ENCODE data around the gene ANKS6.

Gene ANKS6

DNA sequence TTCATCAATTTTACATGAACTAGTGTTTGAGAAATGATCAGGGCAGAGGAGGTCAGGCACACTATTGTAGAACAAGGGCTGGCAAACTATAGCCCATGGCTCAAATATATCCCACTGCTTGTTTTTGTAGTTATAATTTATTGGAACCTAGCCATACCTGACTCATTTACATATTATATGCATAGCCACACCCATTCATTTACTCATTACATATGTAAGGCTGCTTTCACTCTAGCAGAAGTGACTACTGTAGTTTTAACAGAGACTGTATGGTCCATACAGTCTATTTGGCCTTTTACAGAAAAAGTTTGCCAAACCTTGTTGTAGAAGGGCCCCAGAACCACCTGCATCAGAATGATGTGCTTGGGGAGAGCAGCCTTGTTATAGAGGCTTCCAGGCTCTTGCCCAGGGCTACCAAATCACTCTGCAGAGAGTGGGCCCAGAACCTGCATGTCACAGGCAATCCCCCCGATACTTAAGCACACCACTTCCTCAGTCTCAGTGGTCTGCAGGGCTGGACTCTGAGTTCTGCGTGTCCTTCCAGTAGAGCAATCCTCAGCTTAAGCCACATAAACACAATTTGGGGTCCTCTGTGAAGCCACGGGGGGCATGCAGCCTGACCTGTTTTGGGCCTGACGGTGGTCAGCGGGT lies 6.7 kb downstream of the ANKS6 start:
- FAIRE-seq = no peak

DNA sequence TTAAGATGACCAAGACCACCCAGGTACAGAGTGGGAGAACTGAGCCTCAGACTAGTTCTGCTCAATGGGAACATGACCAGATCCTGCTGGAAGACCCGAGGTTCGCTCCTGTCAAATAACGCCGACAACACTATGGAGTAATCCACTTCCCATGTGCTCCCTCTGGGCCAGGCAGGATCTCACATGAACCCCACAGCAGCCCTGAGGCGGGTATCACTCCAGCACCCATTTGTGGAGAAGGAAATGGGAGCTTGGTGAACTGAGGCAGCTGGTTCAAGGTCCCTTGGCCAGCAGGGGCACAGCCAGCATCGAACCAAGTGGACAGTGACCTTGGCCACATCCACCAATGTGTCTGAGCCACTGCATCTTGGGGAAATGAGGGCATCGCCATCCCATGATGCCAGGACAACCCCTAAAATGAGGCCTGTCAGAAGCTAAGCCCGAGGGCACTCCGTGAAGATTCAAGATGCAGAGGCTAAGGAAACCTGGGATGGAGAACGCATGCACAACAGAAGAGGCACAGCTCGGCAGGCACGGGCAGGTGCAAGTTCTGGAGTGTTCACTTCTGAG lies 8.5 kb downstream of the ANKS6 start:
- FAIRE-seq = no peak
- TF ChIP-seq TAF1 (IDR thresholded peaks at IDR 0.05; ENCODE audit: borderline replicate concordance, low read depth, low read length) = no peak
- no peak for TF ChIP-seq POLR2A (IDR thresholded peaks at IDR 0.05; ENCODE audit: low read depth, low read length)
- TF ChIP-seq POLR2AphosphoS5 (IDR thresholded peaks at IDR 0.05; ENCODE audit: low read depth, low read length) = no peak
- DNase-seq (ENCODE audit: insufficient read length) = no peak

More for the DNA sequence above, 6.7 kb downstream of the ANKS6 start:
- DNase-seq (ENCODE audit: insufficient read length) = no peak
- TF ChIP-seq TAF1 (IDR thresholded peaks at IDR 0.05; ENCODE audit: borderline replicate concordance, low read depth, low read length) (no peak), POLR2AphosphoS5 (IDR thresholded peaks at IDR 0.05; ENCODE audit: low read depth, low read length) (no peak), POLR2A (IDR thresholded peaks at IDR 0.05; ENCODE audit: low read depth, low read length) (no peak)

DNA sequence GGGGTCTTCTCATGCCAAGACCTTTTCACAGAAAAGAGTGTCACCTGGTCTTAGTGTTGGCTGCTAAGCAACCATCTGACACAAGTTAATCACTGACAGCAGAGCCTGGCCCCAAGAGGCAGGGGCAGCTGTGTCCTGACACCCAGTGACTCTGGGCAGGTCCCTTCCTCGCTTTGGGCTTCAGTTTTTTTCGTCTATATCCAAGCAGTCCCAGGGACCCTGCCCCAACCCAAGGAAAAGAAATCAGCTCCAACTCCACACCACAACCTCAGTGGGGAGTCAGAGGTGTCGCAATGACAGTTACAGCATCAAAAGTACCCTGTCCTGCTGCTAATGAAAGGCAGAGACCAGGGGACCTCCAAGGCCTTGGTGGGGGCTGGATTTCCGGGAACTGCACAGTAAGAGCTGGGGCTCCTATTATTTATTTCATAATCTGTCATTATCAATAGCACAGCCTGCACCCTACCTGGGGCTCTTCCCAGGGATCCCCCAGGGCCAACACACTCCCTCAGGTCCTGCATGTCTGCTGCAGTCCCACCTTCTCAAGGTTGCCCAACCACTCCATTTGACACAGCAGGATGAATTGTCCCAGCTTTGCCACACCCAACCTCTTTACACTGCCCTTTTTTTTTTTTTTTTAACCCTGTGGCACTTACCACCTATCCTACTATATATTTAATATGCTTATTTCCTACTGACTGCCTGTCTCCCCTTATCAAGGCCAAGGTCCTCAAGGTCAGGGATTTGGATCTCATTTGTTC lies 9.4 kb downstream of the ANKS6 start:
- TF ChIP-seq POLR2A (IDR thresholded peaks at IDR 0.05; ENCODE audit: low read depth, low read length) (no peak), TAF1 (IDR thresholded peaks at IDR 0.05; ENCODE audit: borderline replicate concordance, low read depth, low read length) (no peak), POLR2AphosphoS5 (IDR thresholded peaks at IDR 0.05; ENCODE audit: low read depth, low read length) (no peak)
- DNase-seq (ENCODE audit: insufficient read length) (no peak), FAIRE-seq (no peak)

DNA sequence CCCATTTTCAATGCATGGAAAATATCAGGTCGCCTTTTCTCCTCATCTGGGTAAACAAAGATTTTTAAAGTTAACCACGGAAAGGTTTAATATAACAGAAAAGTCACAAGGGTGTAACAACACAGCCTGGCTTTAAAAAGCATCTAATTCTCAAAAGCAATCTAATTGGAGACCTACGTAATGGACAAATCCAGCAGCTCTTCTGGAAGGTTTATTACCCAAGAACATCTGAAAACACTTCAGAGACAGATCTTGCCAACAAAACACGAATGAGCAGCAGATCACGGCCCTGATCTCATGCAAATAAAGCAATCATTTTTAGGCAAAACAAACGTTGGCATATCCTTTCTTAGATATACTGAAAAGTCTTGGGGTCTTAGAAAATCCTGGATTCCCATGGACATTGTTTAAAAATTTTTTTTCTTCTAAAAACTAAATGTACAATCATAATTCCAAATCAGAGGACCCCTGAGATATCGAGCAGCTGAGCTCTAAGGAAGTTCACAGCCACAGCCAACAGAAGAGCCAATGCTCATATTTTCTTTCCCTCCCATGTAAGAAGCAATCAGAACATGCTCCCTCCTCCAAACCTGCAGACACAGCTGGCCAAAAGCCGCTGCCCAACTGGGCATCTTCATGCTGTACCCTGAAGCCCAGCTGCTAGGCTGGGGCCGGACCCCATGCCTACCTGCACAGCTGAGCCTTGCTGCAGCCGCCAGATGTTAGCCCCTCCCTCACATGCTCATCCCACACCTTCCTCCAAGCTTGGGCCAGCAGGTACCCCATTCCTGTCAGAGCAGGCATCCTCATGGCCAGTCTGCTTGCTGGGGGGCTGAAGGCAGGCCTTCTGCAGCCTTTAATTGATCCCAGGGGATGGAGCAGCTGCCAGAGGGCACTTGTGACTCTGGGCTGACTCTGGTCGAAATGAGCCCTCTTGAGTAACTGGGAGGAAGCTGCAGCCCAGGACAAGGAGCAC lies 11.2 kb downstream of the ANKS6 start:
- TF ChIP-seq POLR2AphosphoS5 (IDR thresholded peaks at IDR 0.05; ENCODE audit: low read depth, low read length) (no peak), POLR2A (IDR thresholded peaks at IDR 0.05; ENCODE audit: low read depth, low read length) (no peak), TAF1 (IDR thresholded peaks at IDR 0.05; ENCODE audit: borderline replicate concordance, low read depth, low read length) (no peak)
- DNase-seq (ENCODE audit: insufficient read length) (no peak), FAIRE-seq (no peak)

DNA sequence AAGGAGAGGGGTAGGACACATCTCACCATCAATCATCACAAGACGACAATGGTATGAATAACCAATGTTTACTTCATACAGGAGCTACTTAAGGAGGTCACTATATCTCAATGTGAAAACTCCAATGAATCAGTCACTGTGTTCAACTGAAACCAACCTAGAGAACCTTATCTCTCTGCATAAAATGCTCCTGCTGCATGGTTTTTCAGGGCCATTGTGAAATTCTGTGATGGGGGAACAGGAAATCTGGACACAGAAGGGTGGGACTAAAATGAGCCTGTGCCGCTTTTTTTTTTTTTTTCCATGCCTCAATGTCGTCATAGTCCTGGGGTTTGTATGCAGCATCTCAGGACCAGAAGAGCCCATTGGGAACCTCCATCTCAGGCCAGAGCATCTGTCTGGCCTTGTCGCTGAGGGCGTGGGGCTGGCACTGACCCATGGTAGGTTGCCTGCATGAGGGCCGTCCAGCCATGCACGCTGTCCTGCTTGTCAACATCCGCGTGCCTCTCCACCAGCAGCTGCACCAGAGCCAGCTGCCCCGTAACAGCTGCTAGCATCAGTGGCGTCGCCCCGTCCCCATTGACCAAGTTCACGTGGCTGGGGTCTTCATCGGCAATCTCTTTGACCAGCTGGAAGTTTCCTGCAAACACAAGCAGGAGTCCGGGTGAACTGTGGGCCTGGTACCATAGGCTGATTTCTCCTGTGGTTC lies 12.7 kb downstream of the ANKS6 start:
- DNase-seq (ENCODE audit: insufficient read length) (no peak), FAIRE-seq (no peak)
- TF ChIP-seq POLR2A (IDR thresholded peaks at IDR 0.05; ENCODE audit: low read depth, low read length) (no peak), POLR2AphosphoS5 (IDR thresholded peaks at IDR 0.05; ENCODE audit: low read depth, low read length) (no peak), TAF1 (IDR thresholded peaks at IDR 0.05; ENCODE audit: borderline replicate concordance, low read depth, low read length) (no peak)

DNA sequence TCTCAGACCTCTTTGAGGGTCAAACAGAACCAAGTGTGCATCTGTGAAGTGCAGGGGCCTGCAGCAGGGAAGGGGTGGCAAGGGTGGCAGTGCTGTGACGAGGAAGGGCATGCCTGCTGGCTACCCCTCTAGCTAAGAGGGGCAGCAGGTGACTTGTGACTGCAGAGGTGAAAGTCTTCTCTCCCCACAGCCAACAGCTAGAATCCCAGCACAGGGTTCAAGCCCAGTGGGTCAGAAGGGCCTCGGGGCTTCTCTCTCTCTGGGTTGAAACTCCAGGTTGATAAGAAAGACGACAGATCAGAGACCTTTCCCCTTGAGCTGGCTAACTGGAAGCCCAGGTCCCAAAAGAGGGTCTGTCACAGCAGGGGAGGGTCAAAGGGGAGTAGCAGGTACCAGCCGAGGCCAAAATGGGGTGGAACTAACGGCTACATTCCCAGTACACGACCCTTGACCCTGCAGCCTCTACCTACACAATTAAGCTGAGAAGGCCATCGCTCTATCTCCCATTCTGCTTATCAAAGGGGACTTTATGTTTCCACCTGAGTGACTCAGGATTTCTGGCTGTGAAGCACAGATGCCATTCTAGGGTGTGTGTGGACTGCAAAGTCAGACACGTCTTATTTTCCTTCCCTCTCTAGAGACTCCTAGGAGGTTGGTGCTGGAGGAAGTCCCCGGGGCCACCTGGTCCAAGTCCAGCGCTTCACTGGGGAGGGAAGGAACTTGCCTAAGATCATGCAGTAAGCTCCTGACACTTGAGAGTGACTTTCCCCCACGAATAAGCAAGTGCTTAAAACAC lies 14.6 kb downstream of the ANKS6 start:
- DNase-seq (ENCODE audit: insufficient read length) = no peak
- FAIRE-seq = no peak

DNA sequence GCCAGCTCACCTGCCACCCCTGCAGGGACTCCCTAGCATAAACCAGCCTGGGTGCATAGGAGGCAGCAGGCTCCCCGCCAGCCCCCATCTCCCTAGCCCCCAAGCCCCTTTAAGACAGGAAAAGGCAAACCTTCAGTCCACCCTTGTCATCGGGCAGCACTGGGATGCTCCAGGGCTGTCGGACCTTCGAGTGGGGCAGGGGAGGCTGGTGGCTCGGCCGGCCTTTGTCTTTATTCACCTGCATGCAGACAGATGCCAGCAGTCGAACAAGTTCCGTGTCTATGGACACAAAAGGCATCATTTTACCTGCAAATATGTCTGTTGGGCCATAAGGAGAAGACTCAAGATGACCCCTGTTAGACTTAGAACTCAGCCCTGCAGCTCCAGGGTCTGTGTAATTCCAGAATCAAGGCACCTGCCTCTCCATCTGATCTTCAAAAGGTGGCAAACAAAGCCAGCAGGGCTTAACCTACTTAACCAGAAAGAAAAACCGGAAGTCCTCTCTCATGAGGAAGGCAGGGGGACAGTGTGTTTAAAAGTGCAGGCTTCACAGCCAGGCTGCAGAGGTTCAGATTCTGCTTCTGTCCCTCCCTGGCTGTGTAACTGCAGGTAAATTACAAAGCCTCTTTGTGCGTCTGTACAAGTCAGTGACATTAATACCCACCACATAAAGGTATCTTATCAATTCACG lies 16.2 kb downstream of the ANKS6 start:
- TF ChIP-seq TAF1 (IDR thresholded peaks at IDR 0.05; ENCODE audit: borderline replicate concordance, low read depth, low read length) (no peak), POLR2A (IDR thresholded peaks at IDR 0.05; ENCODE audit: low read depth, low read length) (no peak), POLR2AphosphoS5 (IDR thresholded peaks at IDR 0.05; ENCODE audit: low read depth, low read length) (no peak)
- DNase-seq (ENCODE audit: insufficient read length) = no peak
- no peak for FAIRE-seq

More for the DNA sequence above, 14.6 kb downstream of the ANKS6 start:
- TF ChIP-seq POLR2A (IDR thresholded peaks at IDR 0.05; ENCODE audit: low read depth, low read length) (no peak), TAF1 (IDR thresholded peaks at IDR 0.05; ENCODE audit: borderline replicate concordance, low read depth, low read length) (no peak), POLR2AphosphoS5 (IDR thresholded peaks at IDR 0.05; ENCODE audit: low read depth, low read length) (no peak)

DNA sequence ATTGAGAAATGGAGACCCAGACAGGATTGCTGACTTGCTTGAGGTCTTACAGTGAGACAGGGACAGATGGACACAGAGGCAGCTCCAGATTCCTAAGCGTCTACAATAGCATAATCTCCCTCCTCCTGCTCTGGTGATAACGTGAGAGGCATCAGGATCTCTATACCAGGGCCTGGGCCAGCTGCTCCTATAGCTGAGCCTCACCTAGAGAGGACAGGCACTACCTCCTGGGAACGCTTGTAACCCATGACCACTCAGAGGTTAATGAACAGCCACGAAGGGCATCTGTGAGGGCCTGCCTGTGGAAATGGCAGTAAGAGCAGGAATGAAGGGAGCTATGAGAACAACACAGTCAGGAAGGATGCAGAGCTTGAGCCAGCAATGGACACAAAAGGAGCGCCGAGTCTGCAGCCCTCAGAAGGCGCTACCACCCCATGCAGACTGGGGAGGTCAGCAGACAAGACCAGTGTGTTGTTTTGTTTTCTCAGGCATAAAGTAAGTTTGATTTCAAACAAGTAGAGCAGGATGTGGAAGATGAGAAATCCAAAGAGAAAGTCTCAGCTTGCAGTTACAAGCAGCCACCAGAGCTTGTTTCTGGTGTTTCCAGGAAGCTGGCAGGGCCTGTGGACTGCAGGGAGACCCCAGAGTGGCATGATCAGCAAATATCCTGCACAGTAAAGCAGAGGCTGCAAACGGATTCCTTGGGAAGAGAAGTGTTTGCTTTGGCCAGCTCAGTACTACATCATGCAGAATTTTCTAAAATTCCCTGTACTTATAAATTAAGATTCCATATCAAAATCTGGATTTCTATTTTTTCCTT lies 17.4 kb downstream of the ANKS6 start:
- DNase-seq (ENCODE audit: insufficient read length) = no peak
- no peak for TF ChIP-seq POLR2A (IDR thresholded peaks at IDR 0.05; ENCODE audit: low read depth, low read length)
- TF ChIP-seq POLR2AphosphoS5 (IDR thresholded peaks at IDR 0.05; ENCODE audit: low read depth, low read length) = no peak
- no peak for TF ChIP-seq TAF1 (IDR thresholded peaks at IDR 0.05; ENCODE audit: borderline replicate concordance, low read depth, low read length)
- no peak for FAIRE-seq

DNA sequence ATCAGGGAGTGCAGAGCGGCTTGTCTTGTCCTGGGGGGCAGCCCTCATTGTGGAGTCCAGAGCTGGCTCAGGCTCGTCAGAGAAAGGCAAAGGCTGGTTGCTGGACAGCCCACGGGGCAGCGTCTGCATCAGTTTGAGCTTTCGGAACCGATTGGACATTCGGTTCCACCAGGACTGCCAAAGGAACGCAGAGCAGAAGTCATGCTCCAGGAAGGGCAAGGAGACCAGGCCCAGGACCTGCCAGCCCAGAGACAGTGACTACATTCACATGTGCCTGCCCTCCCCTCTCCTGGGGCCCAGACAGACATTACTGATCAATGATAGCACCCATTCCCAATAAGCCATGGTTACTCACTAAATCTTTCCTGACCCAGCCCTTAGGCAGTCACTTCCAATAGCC lies 18.1 kb downstream of the ANKS6 start:
- DNase-seq (ENCODE audit: insufficient read length) = no peak
- FAIRE-seq = no peak
- TF ChIP-seq TAF1 (IDR thresholded peaks at IDR 0.05; ENCODE audit: borderline replicate concordance, low read depth, low read length) (no peak), POLR2A (IDR thresholded peaks at IDR 0.05; ENCODE audit: low read depth, low read length) (no peak), POLR2AphosphoS5 (IDR thresholded peaks at IDR 0.05; ENCODE audit: low read depth, low read length) (no peak)

Measured in GM12892 (cell line).